ENCODE data around the gene KCNK16.

- TF ChIP-seq CTCF (IDR thresholded peaks at IDR 0.05) = no peak
- TF ChIP-seq POLR2A (IDR thresholded peaks at IDR 0.05) = no peak
Measured at GRCh38 chr6:39317256-39317655, 5.2 kb downstream of the KCNK16 start.

Data from testis (tissue), 2 donors.